Measurements from ENCODE around the gene PDE12. TPM values are rescaled to one million over a fixed set of nuclear protein-coding genes. Genes with fewer than 3 reads are reported as not detected.
A peak's percentile ranks its signal among the peaks of the same experiment; 100 is the strongest.

PDE12 gene
- polyA plus RNA-seq, 1 of the 3 experiments (the other 2 are of a cell fraction): 7.4 TPM

GRCh38 chr3:57557085-57557537, 1.0 kb downstream of the PDE12 start:
- peaks cover 20 to 25% of the 10 kb centered on the region in 2 experiments for H3K36me3 ChIP-seq (replicated peaks in 1 of 2; ENCODE audit: control insufficient read depth in 1 of 2, insufficient read depth in 2 of 2, low read length in 1 of 2)
- no peak overlapping the region; the same call in 1 of the 2 replicates for H2AFZ ChIP-seq (ENCODE audit: low read depth)
- peak overlapping the region; percentile 79 for H3K9ac ChIP-seq
- ChIA-PET POLR2A (interaction anchor here (2.9 kb wide), 1 partner anchor 40 kb away, joined by 19 read pairs; the partner anchor contains the start of gene ARF4), CTCF (interaction anchor here (1.1 to 1.8 kb wide), 5 partner anchors 11 to 457 kb away, joined by 3 to 5 read pairs (median 3); no protein-coding TSS in a partner anchor)
- H3K27ac ChIP-seq (ENCODE audit: low read depth in 2 of 2, low read length in 1 of 2): peak overlapping the region in 1 of 2 experiments; percentile 74; a peak in 2 of 4 replicates
- H3K4me1 ChIP-seq (ENCODE audit: control insufficient read depth in 1 of 2, insufficient read depth in 2 of 2, low read depth in 1 of 2, low read length in 1 of 2): peaks cover 0 to 12% of the 10 kb centered on the region in 2 experiments; a peak in 2 of 4 replicates
- 1% methylated on average over 29 of the region's 29 CpGs for WGBS (ENCODE audit: low lambda C conversion rate)
- peaks cover 9% of the 10 kb centered on the region; the same call in 1 of the 2 replicates for H4K20me1 ChIP-seq (ENCODE audit: insufficient read depth)
- no peaks in the 10 kb centered on the region for H3K9me2 ChIP-seq
- H3K4me3 ChIP-seq (ENCODE audit: low read depth in 2 of 2, low read length in 1 of 2): peak overlapping the region; percentile 81 to 88
- H3F3A ChIP-seq (replicated peaks; ENCODE audit: insufficient read depth): peaks cover 3% of the 10 kb centered on the region
- DNase-seq: peak; percentile 47
- H3K27me3 ChIP-seq (ENCODE audit: insufficient read depth): no peaks in the 10 kb centered on the region
- H3K4me2 ChIP-seq: peak overlapping the region; percentile 77
- peaks cover 58% of the 10 kb centered on the region for H3K79me2 ChIP-seq (ENCODE audit: insufficient read depth)
- TF ChIP-seq RXRA (IDR thresholded peaks at IDR 0.05; ENCODE audit: borderline replicate concordance, low read depth) (no peak), CHD2 (IDR thresholded peaks at IDR 0.05; ENCODE audit: low read length, partially characterized antibody) (no peak), NRF1 (IDR thresholded peaks at IDR 0.05; ENCODE audit: low read depth, low read length) (no peak), POLR2AphosphoS5 (IDR thresholded peaks at IDR 0.05; ENCODE audit: low read depth, low read length) (no peak; the same call in 1 of the 2 replicates), MAX (IDR thresholded peaks at IDR 0.05; ENCODE audit: low read depth) (no peak), USF2 (IDR thresholded peaks at IDR 0.05; ENCODE audit: borderline replicate concordance, low read depth, low read length) (no peak), SMC3 (IDR thresholded peaks at IDR 0.05; ENCODE audit: low read depth, low read length) (no peak), TCF12 (IDR thresholded peaks at IDR 0.05) (no peak), SIN3A (IDR thresholded peaks at IDR 0.05; ENCODE audit: borderline replicate concordance, low read depth, low read length) (no peak; the same call in 1 of the 2 replicates), ZBTB33 (IDR thresholded peaks at IDR 0.05; ENCODE audit: borderline replicate concordance, low read depth) (no peak), PBX3 (IDR thresholded peaks at IDR 0.05) (no peak), NFIC (IDR thresholded peaks at IDR 0.05; ENCODE audit: borderline replicate concordance) (no peak), JUND (IDR thresholded peaks at IDR 0.05) (no peak), EZH2phosphoT487 (IDR thresholded peaks at IDR 0.05; ENCODE audit: borderline replicate concordance, low read depth) (no peak), FOSL2 (IDR thresholded peaks at IDR 0.05; ENCODE audit: borderline replicate concordance, low read depth) (no peak), IRF3 (IDR thresholded peaks at IDR 0.05; ENCODE audit: low read depth, low read length) (no peak), RAD21 (IDR thresholded peaks at IDR 0.05; ENCODE audit: low read length) (no peak), USF1 (IDR thresholded peaks at IDR 0.05; ENCODE audit: borderline replicate concordance, low read depth) (no peak)
- H3K9me3 ChIP-seq: no peaks in the 10 kb centered on the region
